ENCODE measurements around the gene LIN52. TPM values are rescaled to one million over a fixed set of nuclear protein-coding genes. Genes with fewer than 3 reads are reported as not detected.

LIN52 gene
- total RNA-seq, 1 experiment from 2014 or later: 11.0 TPM

DNA sequence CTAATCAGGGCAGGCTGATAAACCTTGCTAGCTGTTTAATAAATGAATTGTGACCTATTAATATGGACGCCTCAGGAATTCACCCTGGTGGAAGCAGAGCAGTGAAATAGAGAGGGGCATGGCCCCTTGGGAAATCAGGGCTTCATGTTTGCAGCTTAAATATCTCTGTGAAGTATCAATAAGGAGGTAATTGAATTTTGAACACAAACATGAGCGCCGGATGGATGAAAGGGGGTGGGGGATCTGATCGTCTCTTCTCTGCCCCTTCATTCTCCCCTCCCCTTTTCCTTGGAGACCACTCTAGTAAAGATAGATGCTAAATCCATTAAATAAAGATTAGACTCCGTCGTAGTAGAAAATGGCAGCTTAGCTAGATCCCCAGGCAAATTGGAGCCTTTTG is 70.5 kb downstream of the LIN52 start:
- Histone ChIP-seq H3K27me3 (ENCODE audit: insufficient read depth, low read length) (no peaks in the 10 kb centered on the region), H3T11ph (ENCODE audit: low read length) (no peak overlapping the region), H2BK5ac (ENCODE audit: insufficient read length, low read length) (no peak overlapping the region), H4K8ac (replicated peaks; ENCODE audit: insufficient read length, low read depth, low read length) (no peak overlapping the region), H2BK12ac (ENCODE audit: insufficient read length, low read depth, low read length) (no peak overlapping the region), H3K56ac (ENCODE audit: insufficient read length, low read depth, low read length) (no peak overlapping the region), H3K9me3 (ENCODE audit: control insufficient read depth, low read depth, low read length) (no peaks in the 10 kb centered on the region), H3K9ac (ENCODE audit: extremely low read depth, insufficient read length, low read length) (no peak overlapping the region), H3K79me2 (ENCODE audit: insufficient read depth, low read length) (no peaks in the 10 kb centered on the region), H3K23ac (ENCODE audit: insufficient read length, low read depth, low read length) (no peak overlapping the region), H2AK5ac (ENCODE audit: insufficient read length, low read length) (no peak overlapping the region), H2AFZ (ENCODE audit: low read length) (no peak overlapping the region), H3K23me2 (ENCODE audit: insufficient read length, low read depth, low read length, poor library complexity, severe bottlenecking) (no peaks in the 10 kb centered on the region), H3K14ac (ENCODE audit: insufficient read depth, low read length) (no peak overlapping the region), H3K4me1 (ENCODE audit: insufficient read depth, low read length) (0 out of 2 replicates have a peak, but pooled peaks cover 2% of the 10 kb centered on the region), H3K4ac (ENCODE audit: low read depth, low read length) (no peak overlapping the region), H2BK120ac (ENCODE audit: low read depth, low read length, poor library complexity, severe bottlenecking) (no peak overlapping the region), H4K20me1 (ENCODE audit: control insufficient read depth, insufficient read depth, insufficient read length) (no peaks in the 10 kb centered on the region), H2BK15ac (ENCODE audit: low read depth, low read length) (no peak overlapping the region), H3K18ac (ENCODE audit: insufficient read length, low read depth, low read length) (no peak overlapping the region), H3K79me1 (ENCODE audit: insufficient read depth, low read depth, low read length, poor library complexity, severe bottlenecking) (no peaks in the 10 kb centered on the region), H3K27ac (ENCODE audit: insufficient read length, low read depth, low read length) (no peak overlapping the region), H4K5ac (ENCODE audit: insufficient read length, low read depth, low read length) (no peak overlapping the region), H2BK20ac (ENCODE audit: low read depth, low read length, poor library complexity, severe bottlenecking) (no peak overlapping the region), H4K91ac (ENCODE audit: insufficient read length, low read depth, low read length) (no peak overlapping the region), H3K4me2 (ENCODE audit: insufficient read depth, insufficient read length, low read length) (no peak overlapping the region)
- H3K27me3 Mint-ChIP-seq (ENCODE audit: low read depth): no peaks in the 10 kb centered on the region
- TF ChIP-seq, protein P1, sequence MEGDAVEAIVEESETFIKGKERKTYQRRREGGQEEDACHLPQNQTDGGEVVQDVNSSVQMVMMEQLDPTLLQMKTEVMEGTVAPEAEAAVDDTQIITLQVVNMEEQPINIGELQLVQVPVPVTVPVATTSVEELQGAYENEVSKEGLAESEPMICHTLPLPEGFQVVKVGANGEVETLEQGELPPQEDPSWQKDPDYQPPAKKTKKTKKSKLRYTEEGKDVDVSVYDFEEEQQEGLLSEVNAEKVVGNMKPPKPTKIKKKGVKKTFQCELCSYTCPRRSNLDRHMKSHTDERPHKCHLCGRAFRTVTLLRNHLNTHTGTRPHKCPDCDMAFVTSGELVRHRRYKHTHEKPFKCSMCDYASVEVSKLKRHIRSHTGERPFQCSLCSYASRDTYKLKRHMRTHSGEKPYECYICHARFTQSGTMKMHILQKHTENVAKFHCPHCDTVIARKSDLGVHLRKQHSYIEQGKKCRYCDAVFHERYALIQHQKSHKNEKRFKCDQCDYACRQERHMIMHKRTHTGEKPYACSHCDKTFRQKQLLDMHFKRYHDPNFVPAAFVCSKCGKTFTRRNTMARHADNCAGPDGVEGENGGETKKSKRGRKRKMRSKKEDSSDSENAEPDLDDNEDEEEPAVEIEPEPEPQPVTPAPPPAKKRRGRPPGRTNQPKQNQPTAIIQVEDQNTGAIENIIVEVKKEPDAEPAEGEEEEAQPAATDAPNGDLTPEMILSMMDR (conservative IDR thresholded peaks at IDR 0.05): no peak
- no peaks in the 10 kb centered on the region for H3K9me3 Mint-ChIP-seq
- no peak overlapping the region for H3K4me3 Mint-ChIP-seq
- peaks cover 10 to 23% of the 10 kb centered on the region in 2 experiments for H3K4me1 Mint-ChIP-seq
- 0 out of 7 replicates have a peak, but pooled peaks cover 0 to 4% (median 0%) of the 10 kb centered on the region in 3 experiments for H3K36me3 Mint-ChIP-seq (ENCODE audit: insufficient read depth in 1 of 3, low read depth in 3 of 3)
- no peak for DNase-seq
- peak overlapping the region in 2 of 3 experiments; percentile 22 to 36; a peak in 1 of 7 replicates for H3K27ac Mint-ChIP-seq
- WGBS (ENCODE audit: extremely low coverage, insufficient read length, low lambda C conversion rate): no CpG with 5 or more reads among the region's 6 CpGs

All from H9 (cell line).